Measurements from ENCODE around the gene MEST.
"Not testable (repeated sequence)": the region's sequence is repeated elsewhere in the genome, so short reads cannot be mapped to it uniquely, and the experiment has no call there.

Gene MEST

GRCh38 chr7:130491841-130492522 is at the start of gene MEST:
Gene MEST, plus strand, starts transcription at chr7:130492085. Its CDS starts 229 bp downstream, at chr7:130492314.
- no peak for DNase-seq

GRCh38 chr7:130442601-130443000 is 49.3 kb upstream of the MEST start:
- no peak for DNase-seq

DNA sequence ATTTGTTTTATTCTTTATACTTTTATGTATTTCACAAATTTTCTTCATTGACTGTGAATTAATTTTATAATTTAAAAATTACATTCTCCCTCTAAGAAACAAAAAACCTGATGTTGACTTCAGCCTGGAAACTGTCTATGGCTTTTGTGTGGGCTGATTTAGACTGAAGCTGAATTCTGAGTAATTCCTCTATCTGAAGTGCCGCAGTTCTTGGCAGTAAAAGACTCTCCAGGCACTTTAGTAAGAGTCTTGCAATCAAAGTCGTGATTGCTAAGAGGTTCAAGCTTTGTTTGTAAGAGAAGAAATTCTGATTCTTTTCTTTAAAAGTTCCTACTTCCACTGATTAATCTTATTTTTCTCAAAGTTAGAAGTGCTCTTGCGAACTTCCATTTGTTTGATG is 47.7 kb upstream of the MEST start:
- no peak for DNase-seq

- DNase-seq, result no peak
Measured at GRCh38 chr7:130444751-130445407, 47.0 kb upstream of the MEST start.

DNA sequence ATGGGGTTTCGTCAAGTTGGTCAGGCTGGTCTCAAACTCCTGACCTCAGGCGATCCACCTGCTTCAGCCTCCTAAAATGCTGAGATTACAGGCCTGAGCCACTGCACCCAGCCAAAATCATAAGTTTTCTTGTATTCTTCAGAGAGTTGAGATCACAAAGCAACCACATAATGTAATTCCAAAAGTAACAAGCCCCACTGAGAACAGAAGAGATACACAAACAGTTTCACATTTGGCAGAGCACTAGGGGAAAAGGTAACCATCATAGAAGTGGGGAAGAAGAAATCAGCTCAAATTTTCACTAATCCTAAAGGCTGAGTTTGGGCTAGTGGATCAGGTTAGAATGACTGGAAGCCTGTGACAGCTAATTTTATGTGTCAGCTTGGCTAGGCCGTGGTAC is 45.6 kb upstream of the MEST start:
- no peak for DNase-seq

- DNase-seq, result not testable (repeated sequence)
Measured at GRCh38 chr7:130451344-130451743, 40.5 kb upstream of the MEST start.

DNA sequence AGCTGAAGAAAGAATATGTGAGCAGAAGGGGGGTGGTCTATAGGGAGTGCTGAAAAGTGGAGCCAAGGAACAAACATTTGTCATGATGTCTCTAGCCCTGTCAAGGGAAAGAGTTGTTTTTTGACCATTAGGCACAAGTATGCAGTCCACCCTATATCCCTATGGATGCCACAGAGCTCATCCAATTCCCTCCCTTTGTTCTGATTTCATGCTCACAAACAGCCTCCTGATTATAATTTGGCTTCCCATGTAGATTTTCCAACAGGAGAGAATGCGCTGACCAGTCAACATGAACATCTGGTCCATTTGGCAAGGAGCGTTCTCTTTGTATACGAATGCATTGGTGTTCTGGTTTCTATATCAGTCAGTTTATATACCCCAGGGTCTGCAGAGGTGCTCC is 38.9 kb upstream of the MEST start:
- no peak for DNase-seq

DNA sequence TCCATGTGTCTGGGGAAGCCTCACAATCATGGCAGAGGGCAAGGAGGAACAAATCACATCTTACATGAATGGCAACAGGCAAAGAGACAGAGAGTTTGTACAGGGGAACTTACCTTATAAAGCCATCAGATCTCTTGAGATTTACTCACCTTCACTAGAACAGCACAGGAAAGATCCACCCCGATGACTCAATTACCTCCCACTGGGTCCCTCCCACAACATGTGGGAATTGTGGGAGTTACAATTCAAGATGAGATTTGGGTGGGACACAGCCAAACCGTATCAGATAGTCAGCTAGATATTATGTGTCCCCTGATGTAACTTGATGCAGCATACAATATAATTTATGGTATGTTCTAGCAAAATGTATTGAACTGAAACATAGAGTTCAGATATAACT is 36.9 kb upstream of the MEST start:
- no peak for DNase-seq

GRCh38 chr7:130458257-130458656 is 33.6 kb upstream of the MEST start:
- DNase-seq, result no peak

DNA sequence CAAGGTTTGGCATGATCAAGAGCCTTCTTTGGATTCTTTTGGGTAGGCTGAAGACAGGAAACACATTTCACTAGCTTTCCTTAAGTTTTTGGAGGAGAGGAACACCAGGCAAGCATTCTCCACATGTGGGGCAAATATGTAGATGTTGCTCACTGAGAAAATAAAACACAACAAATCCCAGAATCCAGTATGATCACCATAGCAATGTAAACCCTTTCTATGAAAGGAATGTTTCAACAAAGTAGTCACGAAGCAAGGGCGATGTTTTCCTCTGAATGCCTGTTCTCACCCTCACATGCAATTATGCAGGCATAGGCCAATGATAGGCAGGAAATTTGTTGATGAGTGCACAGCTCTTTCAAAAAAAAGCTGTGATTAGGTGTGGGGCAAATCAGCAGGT is 30.6 kb upstream of the MEST start:
- no peak for DNase-seq

DNA sequence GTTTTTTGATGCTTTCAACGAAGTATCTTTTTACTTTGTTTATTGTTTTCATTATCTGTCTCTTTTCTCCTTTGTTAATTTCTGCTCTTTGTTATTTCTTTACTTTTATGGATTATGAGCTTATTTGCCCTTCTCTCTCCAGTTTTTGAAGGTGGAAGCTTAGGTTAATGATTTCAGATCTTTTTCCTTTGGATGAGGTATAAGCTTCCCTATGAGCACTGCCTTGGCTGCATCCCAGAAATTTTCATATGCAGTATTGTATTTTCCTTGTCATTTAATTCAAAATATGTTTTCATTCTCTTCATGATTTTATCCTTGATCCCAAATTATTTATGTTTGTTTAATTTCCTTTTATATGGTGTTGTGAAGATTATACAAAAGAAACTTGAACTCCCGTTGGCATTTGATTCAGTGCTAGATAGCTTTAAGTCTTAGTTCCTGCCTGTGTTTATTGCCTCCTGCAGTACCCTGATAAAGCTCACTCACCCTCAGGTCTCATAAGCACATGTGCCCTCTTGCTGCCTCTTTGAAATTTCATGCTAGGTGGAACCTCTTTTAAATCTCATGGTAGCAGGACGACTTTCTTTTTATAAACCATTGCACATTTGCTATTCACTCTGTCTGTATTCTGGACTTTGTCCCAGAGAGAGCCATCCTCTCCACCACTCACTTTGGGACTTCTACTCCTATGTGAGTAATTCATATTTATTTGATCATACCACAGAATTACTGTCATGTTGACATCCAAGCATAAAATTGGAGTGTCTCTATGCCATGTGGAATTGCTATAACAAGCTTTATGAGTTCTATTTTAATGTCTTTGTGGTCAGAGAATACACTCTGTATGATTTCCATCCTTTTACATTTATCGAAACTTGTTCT is 28.1 kb upstream of the MEST start:
- no peak for DNase-seq

DNA sequence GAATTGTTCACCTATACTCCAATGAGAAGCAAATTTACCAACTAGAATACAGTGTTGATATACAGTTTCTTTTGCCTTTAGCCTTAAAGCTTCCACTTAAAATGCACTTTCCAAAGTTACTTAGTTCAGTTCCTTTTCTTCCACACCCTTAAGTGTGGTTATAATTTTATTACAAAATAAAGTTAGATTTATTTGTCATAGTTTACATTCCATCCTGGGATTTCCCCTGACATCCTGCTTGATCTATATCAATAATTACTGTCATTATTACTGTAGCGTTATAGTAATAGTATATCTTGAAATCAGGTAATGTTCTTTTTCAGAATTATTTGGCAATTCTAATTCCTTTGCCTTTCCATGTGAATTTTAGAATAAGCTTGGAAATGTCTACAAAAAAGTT is 23.3 kb upstream of the MEST start:
- no peak for DNase-seq

DNA sequence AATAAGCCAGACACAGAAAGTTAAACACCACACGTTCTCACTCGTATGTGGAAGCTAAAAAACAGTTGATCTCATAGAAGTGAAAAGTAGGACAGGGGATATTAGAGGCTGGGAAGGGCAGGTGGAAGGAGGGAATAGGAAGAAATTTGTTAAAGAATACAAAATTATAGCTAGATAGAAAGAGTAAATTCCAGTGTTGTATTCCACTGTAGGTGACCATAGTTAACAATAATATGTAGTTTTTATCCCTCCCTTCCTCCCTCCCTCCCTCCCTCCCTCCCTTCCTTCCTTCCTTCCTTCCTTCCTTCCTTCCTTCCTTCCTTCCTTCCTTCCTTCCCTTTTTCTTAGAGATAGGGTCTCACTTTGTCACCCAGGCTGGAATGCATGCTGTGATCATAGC is 19.9 kb upstream of the MEST start:
- no peak for DNase-seq

GRCh38 chr7:130473289-130473688 is 18.6 kb upstream of the MEST start:
- no peak for DNase-seq

DNA sequence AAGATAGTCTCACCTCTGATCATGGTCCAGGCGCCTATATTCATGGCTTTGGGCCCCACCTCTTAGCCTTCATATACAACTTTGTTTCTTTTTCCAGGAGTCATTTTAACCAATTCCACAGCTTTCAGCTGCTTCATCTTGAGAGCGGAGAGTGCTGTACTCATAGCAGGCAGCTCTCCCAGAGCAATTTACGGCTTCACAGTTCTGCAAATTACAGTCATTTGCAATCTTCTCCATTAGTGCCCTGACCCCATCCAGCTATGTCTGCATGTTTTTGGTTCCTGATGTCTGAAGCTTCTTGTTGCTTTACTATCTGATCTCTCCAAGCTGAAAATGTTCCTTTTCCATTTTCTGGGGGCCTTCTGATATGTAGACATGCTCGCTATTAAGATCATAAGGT is 18.0 kb upstream of the MEST start:
- DNase-seq, result no peak

DNA sequence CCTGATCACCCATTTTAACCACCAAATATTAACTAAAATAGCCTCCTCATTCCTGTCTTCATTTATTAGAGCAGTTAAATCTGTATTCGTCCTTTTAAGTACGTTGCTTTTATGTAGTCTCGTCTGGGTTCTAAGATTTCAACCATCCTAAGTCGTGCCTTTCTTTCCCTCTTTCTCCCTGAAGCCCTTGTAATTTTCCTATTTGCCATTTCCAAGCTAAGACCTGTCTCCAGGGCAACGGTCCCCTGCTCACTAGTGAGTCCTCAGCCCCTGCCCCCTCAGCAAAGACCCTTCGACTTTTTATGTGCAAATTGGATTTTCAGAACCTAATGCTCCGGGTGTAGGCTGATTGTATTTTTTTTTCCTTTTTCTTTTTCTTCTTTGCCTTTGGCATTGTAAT is 16.1 kb upstream of the MEST start:
- DNase-seq, result no peak

DNA sequence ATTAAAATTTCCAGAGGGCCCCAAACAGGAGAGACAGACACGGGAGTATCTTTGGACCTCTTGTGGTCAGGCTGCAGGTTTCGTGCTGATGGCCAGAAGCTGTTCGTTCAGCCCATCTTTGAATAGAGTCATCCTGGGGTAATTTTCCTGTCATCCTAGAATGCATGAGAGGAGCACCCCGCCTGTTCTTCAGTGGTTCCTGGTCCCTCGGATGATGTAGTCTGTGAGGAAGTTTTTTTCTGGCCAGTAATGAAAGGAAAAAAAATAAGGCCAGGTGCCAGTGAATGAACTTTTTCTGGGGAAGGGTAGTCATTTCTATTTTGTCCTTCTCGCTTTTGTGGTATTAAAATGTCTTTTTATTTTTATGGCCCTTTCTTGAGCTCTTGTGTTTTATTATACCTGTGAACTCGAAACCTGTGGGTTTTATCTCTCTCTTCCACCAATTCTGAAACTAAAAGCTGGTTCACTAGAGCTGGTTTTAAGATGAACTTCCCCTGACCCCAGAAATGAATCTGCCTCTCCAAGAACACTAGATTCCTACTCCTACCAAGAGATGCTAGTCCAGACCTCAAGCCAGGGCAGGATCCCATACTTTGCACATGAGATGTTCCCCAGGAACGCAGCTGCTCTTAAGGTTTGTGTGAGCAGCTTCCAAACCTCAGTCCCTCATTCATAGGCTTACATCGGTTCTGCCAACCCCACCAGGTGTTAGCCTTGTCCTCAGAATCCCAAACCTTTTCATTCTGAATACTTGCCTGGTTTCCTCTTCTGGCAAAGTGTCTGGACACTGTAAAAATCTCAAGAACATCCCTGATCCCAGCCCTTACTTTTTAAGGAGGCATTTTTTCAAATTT is 15.4 kb upstream of the MEST start:
- DNase-seq, result no peak

DNA sequence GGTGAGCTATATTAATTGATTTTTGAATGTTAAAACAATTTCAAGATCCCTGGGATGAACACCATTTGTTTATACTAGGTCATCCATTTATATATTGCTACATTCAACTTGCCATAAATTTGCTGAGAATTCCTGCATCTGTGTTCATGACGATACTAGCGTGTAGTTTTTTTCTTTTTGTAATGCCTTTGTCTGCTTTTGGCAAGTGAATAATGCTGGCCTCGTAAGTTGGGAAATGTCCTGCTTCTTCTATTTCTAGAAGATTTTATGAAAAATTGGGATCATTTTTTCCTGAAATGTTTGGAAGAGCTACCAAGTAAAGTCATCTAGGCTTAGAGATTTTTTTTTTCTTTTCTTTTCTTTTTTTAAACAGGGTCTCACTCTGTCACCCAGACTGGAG is 12.9 kb upstream of the MEST start:
- DNase-seq, result no peak

DNA sequence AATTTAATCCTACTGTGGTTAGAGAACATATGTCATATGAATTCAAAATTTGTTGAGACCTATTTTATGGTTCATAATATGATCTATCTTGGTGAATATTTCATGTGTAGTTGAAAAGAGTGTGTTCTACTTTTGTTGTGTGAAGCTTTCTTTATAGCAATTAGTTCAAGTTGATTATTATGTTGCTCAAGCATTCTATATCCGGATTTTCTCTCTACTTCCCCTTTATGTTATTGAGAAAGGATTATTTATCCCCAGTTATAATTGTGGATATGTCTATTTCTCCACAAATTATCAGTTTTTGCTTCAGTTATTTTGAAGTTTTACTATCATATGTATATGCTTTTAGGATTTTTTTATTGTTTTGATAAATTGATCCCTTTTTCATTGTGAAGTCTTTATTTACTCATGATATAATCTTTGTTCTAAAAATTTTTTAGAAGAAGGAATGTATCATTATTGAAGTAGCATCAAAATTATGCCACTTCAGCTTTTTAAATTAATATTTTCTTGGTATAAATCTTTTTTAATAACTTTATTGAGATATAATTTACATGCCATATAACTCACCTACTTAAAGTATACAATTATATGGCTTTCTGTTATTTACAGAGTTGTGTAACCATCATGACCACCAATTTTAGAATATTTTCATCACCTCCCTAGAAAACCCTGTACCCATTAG is 12.0 kb upstream of the MEST start:
- no peak for DNase-seq

GRCh38 chr7:130481898-130482297 is 10.0 kb upstream of the MEST start:
- no peak for DNase-seq

DNA sequence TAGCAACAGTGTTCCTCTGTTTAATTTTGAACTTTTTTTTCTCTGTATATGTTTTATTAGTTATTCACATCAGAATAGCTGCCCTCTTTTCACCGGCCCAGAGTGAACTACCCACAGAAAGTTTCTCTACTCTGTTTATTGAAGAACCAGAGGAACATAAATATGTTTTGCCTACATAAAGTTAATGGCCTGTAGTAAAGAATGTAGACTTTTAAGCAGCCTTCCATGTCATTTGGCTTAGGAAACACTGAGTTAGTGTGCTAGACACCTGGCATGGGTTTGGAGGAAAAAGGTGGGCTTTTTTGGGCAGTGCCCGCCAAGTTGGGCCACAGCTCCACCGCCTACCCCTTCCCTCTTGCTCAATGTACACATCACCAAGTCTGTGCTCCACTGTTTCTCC is 8.9 kb upstream of the MEST start:
- no peak for DNase-seq

- no peak for DNase-seq
Measured at GRCh38 chr7:130485734-130486113, 6.2 kb upstream of the MEST start.

Data from CD4-positive, alpha-beta T cell treated with Interleukin-15 for 1 hour (primary cell).